Measurements from ENCODE around the gene CLMN. TPM values are rescaled to one million over a fixed set of nuclear protein-coding genes. Genes with fewer than 3 reads are reported as not detected.

CLMN gene
- total RNA-seq, 2 donors from 2014 or later: 2.6 to 3.5 TPM

- Mint-ChIP-seq H3K4me1 (ENCODE audit: low read depth in 2 of 2) (no peaks in the 10 kb centered on the region), H3K9me3 (no peaks in the 10 kb centered on the region), H3K36me3 (no peaks in the 10 kb centered on the region), H3K27me3 (peaks cover 12 to 43% of the 10 kb centered on the region in 2 donors), H3K27ac (no peak overlapping the region), H3K4me3 (no peak overlapping the region)
- ATAC-seq (no peak), DNase-seq (ENCODE audit: low spot score) (no peak)
Measured at GRCh38 chr14:95244587-95244986, 75.1 kb downstream of the CLMN start.

DNA sequence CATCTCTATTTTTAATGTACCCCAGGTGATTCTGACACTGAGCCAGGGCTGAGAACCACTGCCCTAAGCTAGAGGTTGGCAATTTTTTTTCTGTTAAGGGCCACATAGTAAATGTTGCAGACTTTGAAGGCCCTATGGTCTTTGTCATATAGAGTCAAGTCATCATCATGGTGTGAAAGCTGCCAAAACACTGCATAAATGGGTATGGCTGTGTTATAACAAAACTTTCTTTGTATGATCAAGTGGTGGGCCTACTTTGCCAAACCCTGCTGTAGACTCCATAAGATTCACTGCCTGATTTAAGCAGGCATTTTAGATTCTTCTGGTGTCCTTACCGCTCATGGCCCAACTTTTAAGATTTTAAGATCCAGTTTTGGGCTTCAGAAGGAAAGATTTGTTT, 76.8 kb downstream of the CLMN start:
- ATAC-seq (no peak), DNase-seq (ENCODE audit: low spot score) (peak; percentile 22)
- Mint-ChIP-seq H3K4me3 (no peak overlapping the region), H3K9me3 (no peaks in the 10 kb centered on the region), H3K27me3 (peaks cover 16 to 42% of the 10 kb centered on the region in 2 donors), H3K36me3 (no peaks in the 10 kb centered on the region), H3K4me1 (ENCODE audit: low read depth in 2 of 2) (no peaks in the 10 kb centered on the region), H3K27ac (no peak overlapping the region)

- H3K27me3 Mint-ChIP-seq: peaks cover 11 to 35% of the 10 kb centered on the region in 2 donors
- H3K36me3 Mint-ChIP-seq: no peaks in the 10 kb centered on the region
- no peak overlapping the region for H3K27ac Mint-ChIP-seq
- H3K9me3 Mint-ChIP-seq: no peaks in the 10 kb centered on the region
- ATAC-seq (no peak), DNase-seq (ENCODE audit: low spot score) (no peak)
- H3K4me1 Mint-ChIP-seq (ENCODE audit: low read depth in 2 of 2): no peaks in the 10 kb centered on the region
- H3K4me3 Mint-ChIP-seq: no peak overlapping the region
Measured at GRCh38 chr14:95240859-95241813, 78.6 kb downstream of the CLMN start.

GRCh38 chr14:95238487-95239298, 81.0 kb downstream of the CLMN start:
- no peak overlapping the region for H3K4me3 Mint-ChIP-seq
- no peak for ATAC-seq

DNA sequence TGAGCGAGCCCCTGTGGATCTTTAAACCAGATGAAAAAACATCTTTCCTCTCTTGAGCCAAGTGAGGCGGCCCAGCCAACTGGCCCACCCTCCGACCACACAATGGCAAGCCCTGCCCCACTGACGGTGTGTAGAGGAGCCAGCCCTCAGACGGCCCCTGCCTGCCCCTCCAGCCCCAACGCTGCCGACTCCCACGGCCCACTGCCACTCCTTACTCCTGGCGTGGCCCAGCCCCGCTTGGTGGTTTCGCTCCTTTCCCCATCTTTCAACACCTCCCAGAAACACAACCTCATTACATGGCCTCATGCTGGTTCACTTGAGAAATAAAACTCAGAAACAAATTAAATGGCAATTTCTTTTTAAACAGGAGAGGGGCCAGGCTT, 81.8 kb downstream of the CLMN start:
- Mint-ChIP-seq H3K4me3 (no peak overlapping the region), H3K27ac (no peak overlapping the region), H3K36me3 (no peaks in the 10 kb centered on the region), H3K4me1 (ENCODE audit: low read depth in 2 of 2) (no peaks in the 10 kb centered on the region), H3K27me3 (peaks cover 5 to 24% of the 10 kb centered on the region in 2 donors), H3K9me3 (no peaks in the 10 kb centered on the region)
- DNase-seq (ENCODE audit: low spot score) (no peak), ATAC-seq (no peak)

More at GRCh38 chr14:95238487-95239298, 81.0 kb downstream of the CLMN start:
- Mint-ChIP-seq H3K27me3 (peaks cover 5 to 17% of the 10 kb centered on the region in 2 donors), H3K27ac (no peak overlapping the region), H3K9me3 (no peaks in the 10 kb centered on the region), H3K36me3 (no peaks in the 10 kb centered on the region), H3K4me1 (ENCODE audit: low read depth in 2 of 2) (no peaks in the 10 kb centered on the region)
- no peak for DNase-seq (ENCODE audit: low spot score)

GRCh38 chr14:95237121-95237957, 82.4 kb downstream of the CLMN start:
- Mint-ChIP-seq H3K27me3 (peaks cover 5 to 27% of the 10 kb centered on the region in 2 donors), H3K9me3 (no peaks in the 10 kb centered on the region), H3K27ac (no peak overlapping the region), H3K4me3 (no peak overlapping the region), H3K4me1 (ENCODE audit: low read depth in 2 of 2) (no peaks in the 10 kb centered on the region), H3K36me3 (no peaks in the 10 kb centered on the region)
- ATAC-seq (no peak), DNase-seq (ENCODE audit: low spot score) (no peak)

GRCh38 chr14:95236221-95236620, 83.5 kb downstream of the CLMN start:
- ATAC-seq (no peak), DNase-seq (ENCODE audit: low spot score) (no peak)
- H3K27me3 Mint-ChIP-seq: peaks cover 5 to 25% of the 10 kb centered on the region in 2 donors
- H3K9me3 Mint-ChIP-seq: no peaks in the 10 kb centered on the region
- no peaks in the 10 kb centered on the region for H3K36me3 Mint-ChIP-seq
- no peak overlapping the region for H3K27ac Mint-ChIP-seq
- no peak overlapping the region for H3K4me3 Mint-ChIP-seq
- H3K4me1 Mint-ChIP-seq (ENCODE audit: low read depth in 2 of 2): no peaks in the 10 kb centered on the region

DNA sequence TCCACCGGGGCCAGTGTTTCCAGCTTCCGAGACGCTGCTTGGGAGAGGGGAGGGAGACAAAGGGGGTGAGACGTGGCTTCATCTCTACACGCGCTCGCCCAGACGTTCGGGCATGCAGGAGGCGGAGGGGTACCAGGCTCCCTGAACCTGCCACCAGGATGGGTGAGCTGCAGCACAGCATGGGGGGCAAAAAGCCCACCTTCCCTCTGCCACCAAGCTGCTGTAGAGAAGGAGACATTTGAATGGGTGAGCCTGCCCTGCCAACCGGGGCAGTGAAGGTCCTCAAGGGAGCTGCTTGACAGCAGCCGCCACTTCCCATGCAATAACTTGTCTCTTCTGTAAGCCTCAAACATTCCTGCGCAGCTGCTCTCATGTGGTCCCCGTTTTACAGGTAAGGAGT, 83.9 kb downstream of the CLMN start:
- peak; percentile 54 for DNase-seq (ENCODE audit: low spot score)
- no peaks in the 10 kb centered on the region for H3K36me3 Mint-ChIP-seq
- no peak overlapping the region for H3K4me3 Mint-ChIP-seq
- H3K9me3 Mint-ChIP-seq: no peaks in the 10 kb centered on the region
- no peak overlapping the region for H3K27ac Mint-ChIP-seq
- H3K27me3 Mint-ChIP-seq: peaks cover 5 to 22% of the 10 kb centered on the region in 2 donors
- H3K4me1 Mint-ChIP-seq (ENCODE audit: low read depth in 2 of 2): no peaks in the 10 kb centered on the region
- no peak for ATAC-seq

DNA sequence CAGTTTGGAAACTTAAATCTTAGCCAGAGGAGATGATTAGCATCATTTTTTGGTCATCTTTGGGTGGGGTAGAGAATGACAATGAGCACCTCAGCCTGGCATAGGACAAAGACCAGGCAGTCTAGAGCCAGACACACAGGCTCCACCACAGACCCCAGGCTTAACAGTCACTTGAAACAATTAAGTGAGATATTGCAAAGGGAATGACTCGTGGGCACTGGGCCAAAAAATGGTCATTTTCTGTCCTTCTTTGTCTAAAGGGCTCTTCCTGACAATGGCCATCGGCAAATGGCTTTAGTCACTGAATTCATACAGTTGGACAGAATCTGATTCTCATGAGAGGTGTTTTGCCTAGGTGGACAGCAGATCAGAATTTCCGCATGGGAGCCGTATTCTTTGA, 84.4 kb downstream of the CLMN start:
- H3K9me3 Mint-ChIP-seq: no peaks in the 10 kb centered on the region
- peaks cover 5 to 22% of the 10 kb centered on the region in 2 donors for H3K27me3 Mint-ChIP-seq
- DNase-seq (ENCODE audit: low spot score): no peak
- no peaks in the 10 kb centered on the region for H3K4me1 Mint-ChIP-seq (ENCODE audit: low read depth in 2 of 2)
- no peak overlapping the region for H3K4me3 Mint-ChIP-seq
- ATAC-seq: no peak
- H3K36me3 Mint-ChIP-seq: no peaks in the 10 kb centered on the region
- no peak overlapping the region for H3K27ac Mint-ChIP-seq

GRCh38 chr14:95234426-95234825, 85.3 kb downstream of the CLMN start:
- no peaks in the 10 kb centered on the region for H3K36me3 Mint-ChIP-seq
- H3K9me3 Mint-ChIP-seq: no peaks in the 10 kb centered on the region
- no peak overlapping the region for H3K27ac Mint-ChIP-seq
- H3K4me1 Mint-ChIP-seq (ENCODE audit: low read depth in 2 of 2): no peaks in the 10 kb centered on the region
- H3K27me3 Mint-ChIP-seq: peaks cover 7 to 18% of the 10 kb centered on the region in 2 donors
- ATAC-seq: no peak
- H3K4me3 Mint-ChIP-seq: no peak overlapping the region
- no peak for DNase-seq (ENCODE audit: low spot score)

DNA sequence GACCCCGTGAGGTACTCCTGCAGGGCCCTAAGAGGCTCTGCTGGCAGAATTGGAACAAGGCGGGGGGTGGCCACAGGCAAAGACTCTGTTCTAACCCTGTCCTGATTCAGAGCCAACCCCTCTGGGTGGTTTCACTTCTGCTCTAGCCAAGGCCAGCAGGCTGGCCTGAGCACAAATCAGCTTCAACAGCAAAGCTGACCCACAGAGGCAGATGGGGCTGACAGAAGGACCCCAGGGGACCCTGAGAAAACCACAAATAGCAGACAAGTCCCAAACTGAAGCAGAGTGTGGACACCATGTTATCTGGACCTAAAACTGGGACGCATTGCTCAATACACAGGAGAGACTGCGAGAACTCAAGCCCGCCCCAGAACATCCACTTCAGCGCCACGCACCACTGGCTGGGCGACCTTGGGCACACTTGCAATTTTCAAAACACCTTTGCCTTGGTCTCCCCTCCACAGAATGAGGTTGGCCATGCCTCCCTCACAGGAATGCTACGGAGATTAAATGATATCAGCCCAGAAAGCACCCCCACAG, 85.9 kb downstream of the CLMN start:
- Mint-ChIP-seq H3K9me3 (no peaks in the 10 kb centered on the region), H3K27ac (no peak overlapping the region), H3K36me3 (no peaks in the 10 kb centered on the region), H3K27me3 (peaks cover 9 to 11% of the 10 kb centered on the region in 2 donors), H3K4me1 (ENCODE audit: low read depth in 2 of 2) (no peaks in the 10 kb centered on the region), H3K4me3 (no peak overlapping the region)
- ATAC-seq (no peak), DNase-seq (ENCODE audit: low spot score) (peak; percentile 13)

GRCh38 chr14:95232894-95233584, 86.7 kb downstream of the CLMN start:
- H3K9me3 Mint-ChIP-seq: no peaks in the 10 kb centered on the region
- H3K27me3 Mint-ChIP-seq: peaks cover 8 to 10% of the 10 kb centered on the region in 2 donors
- no peaks in the 10 kb centered on the region for H3K36me3 Mint-ChIP-seq
- ATAC-seq (no peak), DNase-seq (ENCODE audit: low spot score) (no peak)
- H3K4me1 Mint-ChIP-seq (ENCODE audit: low read depth in 2 of 2): no peaks in the 10 kb centered on the region
- no peak overlapping the region for H3K27ac Mint-ChIP-seq
- no peak overlapping the region for H3K4me3 Mint-ChIP-seq
